ENCODE measurements around the gene SLC16A1.

DNA sequence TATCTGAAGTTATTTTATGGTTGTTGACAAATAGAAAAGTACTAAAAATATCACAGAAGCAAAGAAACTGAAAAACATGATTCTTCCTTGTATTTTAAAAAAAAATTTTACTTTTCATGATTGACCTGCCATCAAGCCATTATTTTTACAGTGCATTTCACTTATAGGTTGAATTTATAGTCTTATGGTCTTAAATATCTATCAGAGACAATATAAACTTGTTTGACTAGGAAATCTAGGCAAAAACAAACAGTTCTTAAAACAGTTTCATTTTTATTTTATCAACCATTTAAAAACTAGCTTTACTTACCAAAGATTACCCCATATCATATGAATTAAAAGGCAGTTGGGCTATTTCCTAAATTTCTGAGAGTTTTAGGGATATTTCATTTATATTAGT is 59.2 kb downstream of the SLC16A1 start:
- TF ChIP-seq TAF1 (IDR thresholded peaks at IDR 0.05; ENCODE audit: borderline replicate concordance, insufficient read depth, low read length) (no peak), POLR2AphosphoS5 (IDR thresholded peaks at IDR 0.05; ENCODE audit: low read depth, low read length) (no peak), SIN3A (IDR thresholded peaks at IDR 0.05; ENCODE audit: borderline replicate concordance, insufficient read depth, low read length) (no peak), FOXP2 (optimal IDR thresholded peaks at IDR 0.05; ENCODE audit: borderline replicate concordance, extremely low read depth, extremely low read length, insufficient read depth) (no peak)
- TF ChIP-seq, protein P1, sequence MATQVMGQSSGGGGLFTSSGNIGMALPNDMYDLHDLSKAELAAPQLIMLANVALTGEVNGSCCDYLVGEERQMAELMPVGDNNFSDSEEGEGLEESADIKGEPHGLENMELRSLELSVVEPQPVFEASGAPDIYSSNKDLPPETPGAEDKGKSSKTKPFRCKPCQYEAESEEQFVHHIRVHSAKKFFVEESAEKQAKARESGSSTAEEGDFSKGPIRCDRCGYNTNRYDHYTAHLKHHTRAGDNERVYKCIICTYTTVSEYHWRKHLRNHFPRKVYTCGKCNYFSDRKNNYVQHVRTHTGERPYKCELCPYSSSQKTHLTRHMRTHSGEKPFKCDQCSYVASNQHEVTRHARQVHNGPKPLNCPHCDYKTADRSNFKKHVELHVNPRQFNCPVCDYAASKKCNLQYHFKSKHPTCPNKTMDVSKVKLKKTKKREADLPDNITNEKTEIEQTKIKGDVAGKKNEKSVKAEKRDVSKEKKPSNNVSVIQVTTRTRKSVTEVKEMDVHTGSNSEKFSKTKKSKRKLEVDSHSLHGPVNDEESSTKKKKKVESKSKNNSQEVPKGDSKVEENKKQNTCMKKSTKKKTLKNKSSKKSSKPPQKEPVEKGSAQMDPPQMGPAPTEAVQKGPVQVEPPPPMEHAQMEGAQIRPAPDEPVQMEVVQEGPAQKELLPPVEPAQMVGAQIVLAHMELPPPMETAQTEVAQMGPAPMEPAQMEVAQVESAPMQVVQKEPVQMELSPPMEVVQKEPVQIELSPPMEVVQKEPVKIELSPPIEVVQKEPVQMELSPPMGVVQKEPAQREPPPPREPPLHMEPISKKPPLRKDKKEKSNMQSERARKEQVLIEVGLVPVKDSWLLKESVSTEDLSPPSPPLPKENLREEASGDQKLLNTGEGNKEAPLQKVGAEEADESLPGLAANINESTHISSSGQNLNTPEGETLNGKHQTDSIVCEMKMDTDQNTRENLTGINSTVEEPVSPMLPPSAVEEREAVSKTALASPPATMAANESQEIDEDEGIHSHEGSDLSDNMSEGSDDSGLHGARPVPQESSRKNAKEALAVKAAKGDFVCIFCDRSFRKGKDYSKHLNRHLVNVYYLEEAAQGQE (IDR thresholded peaks at IDR 0.05; ENCODE audit: insufficient read depth in 1 of 2, low read depth in 2 of 2, low read length in 2 of 2): no peak

All from PFSK-1 (cell line).